T47D (cell line): ENCODE data around the gene CHST8.

Source experiments
- DNase-seq, 2 experiments: peaks; one replicate each; pipeline versions ENCODE4 v3.0.0 to v3.0.0-alpha.2; 2011 to 2012; ENCODE audit warnings: low read depth in 1 of 2, low spot score in 1 of 2
- JUND ChIP-seq: IDR thresholded peaks from 2 replicates; pipeline ENCODE4 v1.6.1; 2012; ENCODE audit warnings: low read depth
- in situ Hi-C: cut with HindIII; loops from 2 replicates; pipeline ENCODE4 v1.10.0; 2016; ENCODE audit warnings: low sequenced_read_pairs, low pct_unique_long_range_greater_than_20kb

Gene CHST8

DNA sequence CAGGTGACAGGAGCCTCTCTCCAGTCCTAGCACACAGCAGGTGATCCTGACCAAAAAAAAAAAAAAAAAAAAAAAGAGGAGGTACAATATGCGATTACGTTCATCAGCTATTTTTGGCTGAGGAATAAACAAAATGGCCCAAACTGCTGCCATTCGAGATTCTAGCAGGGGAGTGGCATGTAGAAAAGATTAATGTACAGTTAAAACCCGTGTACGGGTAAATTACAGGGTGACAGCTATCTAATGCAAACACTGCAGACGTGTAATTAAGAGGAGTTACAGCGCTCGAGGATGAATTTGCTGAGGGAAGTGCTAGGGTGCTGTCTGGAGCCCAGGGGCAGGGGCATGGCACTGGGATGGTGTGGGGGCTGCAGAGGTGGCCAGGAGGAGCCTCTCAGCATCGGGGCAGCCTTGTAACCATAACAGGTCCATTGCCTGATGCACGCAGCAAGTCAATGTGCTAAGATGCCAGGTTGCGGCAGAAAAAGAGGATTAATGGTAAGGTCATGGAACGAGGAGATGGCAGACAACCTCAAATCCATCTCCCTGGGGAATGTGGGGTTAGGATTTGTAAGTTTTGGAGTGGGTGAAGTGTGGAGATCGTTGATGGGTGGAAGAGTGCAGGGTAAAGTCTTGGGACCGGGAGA lies 17.4 kb downstream of the CHST8 start:
- in situ Hi-C loops = no loop called here
- TF ChIP-seq JUND = no peak
- DNase-seq = no peak

GRCh38 chr19:33640773-33641172 lies 19.0 kb downstream of the CHST8 start:
- TF ChIP-seq JUND = no peak
- no peak for DNase-seq
- in situ Hi-C loops = no loop called here

- in situ Hi-C loops = no loop called here
- no peak for DNase-seq
- no peak for TF ChIP-seq JUND
Observed at GRCh38 chr19:33641261-33641660, 19.5 kb downstream of the CHST8 start.

- DNase-seq = no peak
- no peak for TF ChIP-seq JUND
- in situ Hi-C loops = no loop called here
Observed at GRCh38 chr19:33641956-33642498, 20.3 kb downstream of the CHST8 start.

DNA sequence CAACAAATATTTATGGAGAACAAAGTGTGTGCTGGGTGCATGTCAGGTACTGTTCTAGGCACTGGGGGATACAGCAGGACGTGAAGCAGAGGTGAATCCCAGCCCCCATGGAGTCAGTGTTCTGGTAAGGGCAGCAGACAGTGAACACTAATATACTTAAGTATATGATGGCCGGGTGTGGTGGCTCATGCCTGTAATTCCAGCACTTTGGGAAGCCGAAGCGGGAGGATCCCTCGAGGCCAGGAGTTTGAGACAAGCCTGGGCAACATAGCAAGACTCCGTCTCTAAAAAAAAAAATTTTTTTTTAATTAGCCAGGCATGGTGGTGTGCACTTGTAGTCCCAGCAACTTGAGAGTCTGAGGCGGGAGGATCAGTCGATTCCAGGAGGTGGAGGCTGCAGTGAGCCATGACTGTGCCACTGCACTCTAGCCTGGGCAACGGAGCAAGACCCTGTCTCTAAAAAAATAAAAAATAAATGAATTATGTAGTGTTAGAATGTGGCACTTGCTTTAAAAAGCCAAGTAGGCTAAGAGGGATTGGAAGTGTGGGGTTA lies 22.6 kb downstream of the CHST8 start:
- in situ Hi-C loops = no loop called here
- no peak for DNase-seq
- no peak for TF ChIP-seq JUND

DNA sequence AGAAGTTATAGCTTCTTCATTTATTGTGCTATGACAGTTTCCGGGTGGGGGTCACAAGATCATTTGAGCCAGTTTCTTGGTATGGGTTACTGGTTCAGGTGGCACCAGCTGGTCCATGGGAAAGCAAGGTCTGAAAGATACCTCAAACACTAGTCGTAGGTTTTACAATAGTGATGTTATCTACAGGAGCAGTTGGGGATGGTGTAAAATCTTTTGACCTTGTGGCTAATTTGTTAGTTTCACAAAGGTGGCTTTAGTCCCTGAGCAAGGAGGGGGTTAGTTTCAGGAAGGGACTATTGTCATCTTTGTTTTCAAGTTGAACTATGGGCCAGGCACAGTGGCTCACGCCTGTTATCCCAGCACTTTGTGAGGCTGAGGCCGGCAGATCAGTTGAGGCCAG lies 24.6 kb downstream of the CHST8 start:
- in situ Hi-C loops = no loop called here

DNA sequence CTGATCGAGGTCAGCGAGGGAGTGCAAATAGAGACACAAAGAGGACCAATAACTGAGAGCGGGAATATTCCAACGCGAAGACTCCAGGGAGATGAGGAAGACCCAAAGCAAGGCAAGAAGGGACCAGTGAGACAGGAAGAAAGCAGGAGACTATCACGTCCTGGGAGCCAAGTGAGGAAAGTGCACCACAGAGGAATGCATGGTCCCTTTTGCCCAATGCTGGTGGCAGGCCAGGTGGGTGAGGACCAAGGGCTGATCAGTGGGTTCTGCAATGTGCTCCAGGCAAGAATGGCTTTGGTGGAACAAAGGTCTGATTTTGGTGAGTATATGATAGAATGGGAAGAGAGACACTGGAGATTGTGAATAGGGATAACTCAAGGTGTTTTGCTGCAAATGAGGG lies 25.4 kb downstream of the CHST8 start:
- in situ Hi-C loops = no loop called here
- no peak for DNase-seq
- TF ChIP-seq JUND = no peak

More for the DNA sequence above, 24.6 kb downstream of the CHST8 start:
- no peak for TF ChIP-seq JUND
- no peak for DNase-seq

- in situ Hi-C loops = no loop called here
- TF ChIP-seq JUND = no peak
Observed at GRCh38 chr19:33649627-33650305, 28.0 kb downstream of the CHST8 start.

DNA sequence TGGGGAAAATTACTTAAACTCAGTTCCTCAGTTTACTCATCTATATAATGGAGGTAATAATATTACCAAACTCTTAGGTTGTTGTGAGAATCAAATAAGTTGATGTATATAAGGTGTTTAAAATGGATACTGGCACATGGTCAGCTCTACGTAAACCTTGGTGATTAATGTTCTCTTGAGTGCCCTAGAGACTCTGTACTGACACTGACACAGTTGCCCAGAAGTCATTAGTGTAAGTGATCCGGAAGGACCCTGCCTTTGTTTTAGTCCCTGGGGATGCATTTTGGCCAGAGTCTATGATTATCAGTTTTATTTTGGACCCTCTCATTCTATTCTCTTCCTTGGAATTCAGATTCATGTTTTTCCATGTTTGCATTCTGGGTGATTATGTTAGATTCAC lies 31.9 kb downstream of the CHST8 start:
- in situ Hi-C loops = no loop called here
- TF ChIP-seq JUND = no peak
- no peak for DNase-seq

More at GRCh38 chr19:33649627-33650305, 28.0 kb downstream of the CHST8 start:
- DNase-seq = no peak

DNA sequence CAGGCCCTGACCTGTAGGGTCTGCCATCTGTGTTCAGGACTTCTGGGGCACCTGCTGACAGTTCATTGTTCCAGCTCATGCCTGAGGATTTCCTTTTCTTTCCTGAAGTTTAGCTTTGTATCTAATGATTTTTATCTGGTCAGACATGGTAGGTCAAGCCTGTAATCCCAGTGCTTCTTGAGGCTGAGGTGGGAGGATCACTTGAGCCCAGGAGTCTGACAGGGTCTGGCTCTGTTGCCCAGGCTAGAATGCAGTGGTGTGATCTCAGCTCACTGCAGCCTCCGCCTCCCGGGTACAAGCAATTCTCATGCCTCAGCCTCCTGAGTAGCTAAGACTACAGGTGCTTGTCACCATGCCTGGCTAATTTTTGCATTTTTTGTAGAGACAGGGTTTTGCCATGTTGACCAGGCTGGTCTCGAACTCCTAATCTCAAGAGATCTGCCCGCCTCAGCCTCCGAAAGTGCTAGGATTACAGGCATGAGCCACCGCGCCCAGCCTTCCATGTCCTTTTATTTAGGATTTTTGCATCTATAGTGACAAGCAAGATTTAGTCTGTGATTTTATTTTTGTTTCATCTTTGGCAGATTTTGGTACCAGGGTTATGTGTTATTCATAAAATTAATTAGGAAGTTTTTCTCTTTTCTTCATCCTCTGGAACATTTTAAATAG lies 33.2 kb downstream of the CHST8 start:
- no peak for DNase-seq
- TF ChIP-seq JUND = no peak
- in situ Hi-C loops = no loop called here

DNA sequence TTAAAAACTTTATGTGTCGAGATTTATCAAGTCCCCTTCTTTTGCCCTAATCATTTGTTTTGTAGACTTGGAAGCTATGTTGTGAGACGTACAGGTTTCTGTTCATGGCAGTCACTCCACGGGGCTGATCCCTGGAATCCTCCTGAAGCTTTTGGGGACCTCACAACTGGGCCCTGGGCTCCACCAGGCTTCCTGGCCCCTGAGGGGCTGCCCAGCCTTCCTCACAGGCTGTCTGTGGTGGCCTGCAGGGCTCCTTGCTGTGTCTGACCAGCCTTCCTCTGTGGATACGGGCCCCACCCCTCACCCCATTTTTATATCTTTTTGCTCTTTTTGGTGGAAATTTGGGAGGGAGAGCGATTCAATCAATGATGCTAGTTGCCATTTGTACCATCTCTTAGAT lies 38.1 kb downstream of the CHST8 start:
- in situ Hi-C loops = no loop called here
- no peak for DNase-seq
- TF ChIP-seq JUND = no peak

GRCh38 chr19:33660410-33661124 lies 38.8 kb downstream of the CHST8 start:
- TF ChIP-seq JUND = no peak
- in situ Hi-C loops = no loop called here
- no peak for DNase-seq
